Adrenal gland (tissue), 12 donors: ENCODE measurements around the gene LUC7L3. TPM values are rescaled to one million over a fixed set of nuclear protein-coding genes. Genes with fewer than 3 reads are reported as not detected.

Source experiments
- DNase-seq, 7 donors: peaks; one replicate each; pipeline ENCODE4 v3.0.0-alpha.2; 2019 to 2020
- H3K27ac ChIP-seq, 5 donors: fragments of 200-600 bp; sonication (generic) in 4 of 5; 1 replicate in 3 of 5; 2 replicates in 2 of 5; pipeline versions ENCODE4 v1.5.1 to v1.8.0; 2016 to 2020; ENCODE audit warnings: mild to moderate bottlenecking in 1 of 5
- H3K27me3 ChIP-seq: fragments of 200-600 bp; 2 replicates; pipeline ENCODE4 v1.8.0; 2021
- H3K36me3 ChIP-seq, 2 donors: fragments of 200-600 bp; replicated peaks in 1 of 2; 1 replicate in 1 of 2; 2 replicates in 1 of 2; pipeline versions ENCODE4 v1.5.1 to v1.8.0; 2018 to 2022
- H3K4me1 ChIP-seq, 2 donors: fragments of 200-600 bp; replicated peaks in 1 of 2; 1 replicate in 1 of 2; 2 replicates in 1 of 2; pipeline versions ENCODE4 v1.5.1 to v1.8.0; 2018 to 2021
- H3K4me3 ChIP-seq, 4 donors: fragments of 200-600 bp; sonication (generic) in 3 of 4; one replicate each; pipeline ENCODE4 v1.5.1; 2016 to 2018
- H3K9me3 ChIP-seq, 3 donors: fragments of 200-600 bp; sonication (generic) in 1 of 3; replicated peaks in 1 of 3; 1 replicate in 2 of 3; 2 replicates in 1 of 3; pipeline versions ENCODE4 v1.5.1 to v1.8.0; 2016 to 2021
- CTCF ChIP-seq, 6 experiments: fragments of 450-650 bp in 4 of 6; fragments of 200-600 bp in 2 of 6; sonication (generic) in 1 of 6; IDR thresholded peaks; 1 replicate in 5 of 6; 2 replicates in 1 of 6; pipeline versions ENCODE4 v1.5.1 to v1.8.0; 2016 to 2021; ENCODE audit warnings: antibody characterized with exemption in 6 of 6, mild to moderate bottlenecking in 2 of 6, moderate library complexity in 1 of 6
- POLR2A ChIP-seq, 2 donors: fragments of 450-650 bp; IDR thresholded peaks; one replicate each; pipeline ENCODE4 v1.6.1; 2017; ENCODE audit warnings: antibody characterized with exemption in 2 of 2, mild to moderate bottlenecking in 2 of 2, moderate library complexity in 1 of 2
- WGBS, 4 donors: extraction: QIAGEN DNeasy Blood & Tissue Kit in 2 of 4; methylation state at CpG; one replicate each; pipeline versions ENCODE4 v1.1.5 to v1.1.7; 2013 to 2017; 5-methylcytosine and 5-hydroxymethylcytosine counted together
- intact Hi-C, 2 donors: fragments of 100-400 bp; cut with DNase I; formaldehyde crosslinking; loops; one replicate each; pipeline versions ENCODE4 v1.14.1 to v1.15.0; 2022 to 2023
- polyA plus RNA-seq, 3 donors: library from polyadenylated mRNA; stranded (reverse); fragments of 200-250 nt in 2 of 3; fragments of 350-450 nt in 1 of 3; fragmentation: Illumina TruSeq in 1 of 3; extraction: RNeasy Lipid Tissue Mini Kit (QIAGEN cat#74804) in 1 of 3; gene quantifications; one replicate each; pipeline ENCODE4 v1.2.3, GENCODE V29; 2013 to 2014
- total RNA-seq, 9 donors: library from RNA; depleted of rRNA in 4 of 9; stranded (reverse); fragments of >200 nt in 4 of 9; fragments of 120-200 nt in 1 of 9; fragmentation: NEBNext Ultra II Directional in 1 of 9; extraction: Animal tissue kit (Norgen Biotek cat#: 25700) in 1 of 9; gene quantifications; one replicate each; pipeline versions ENCODE4 v1.1.0 to v1.2.4, GENCODE V29; 2013 to 2023
- donor health status: healthy with polysubstance abuse.
- donor health status: Bipolar disorder and iron deficiency.
- donor health status: DM: yes; HTN: yes; CAD: no.
- donor health status: DM: no; HTN: no; CAD: no.
- donor health status: DM: no; HTN: no; CAD: no.
- donor health status: DM: yes; HTN: yes; CAD: no.

LUC7L3 gene
- total and polyA plus RNA-seq, 12 donors: 16.1 to 248 (median 89.2) TPM

GRCh38 chr17:50771991-50772785 lies 52.8 kb downstream of the LUC7L3 start:
- Histone ChIP-seq H3K27me3 (no peaks in the 10 kb centered on the region), H3K36me3 (no peaks in the 10 kb centered on the region), H3K4me1 (no peaks in the 10 kb centered on the region), H3K9me3 (no peaks in the 10 kb centered on the region), H3K4me3 (no peak overlapping the region), H3K27ac (no peak overlapping the region)
- no peak for DNase-seq
- intact Hi-C loops: no loop called here
- WGBS, 4 donors: 76 to 88% (median 81%) methylated on average over 13 to 15 of the region's 15 CpGs
- TF ChIP-seq POLR2A (IDR thresholded peaks at IDR 0.05): no peak
- TF ChIP-seq CTCF (IDR thresholded peaks at IDR 0.05): no peak

- Histone ChIP-seq H3K4me3 (no peak overlapping the region), H3K27ac (no peak overlapping the region), H3K27me3 (no peaks in the 10 kb centered on the region), H3K36me3 (no peaks in the 10 kb centered on the region), H3K9me3 (no peaks in the 10 kb centered on the region), H3K4me1 (no peaks in the 10 kb centered on the region)
- TF ChIP-seq POLR2A (IDR thresholded peaks at IDR 0.05): no peak
- no peak for TF ChIP-seq CTCF (IDR thresholded peaks at IDR 0.05)
- no peak for DNase-seq
- WGBS, 4 donors: 82 to 84% (median 83%) methylated on average over 7 of the region's 7 CpGs
- intact Hi-C loops: no loop called here
These were observed 54.9 kb downstream of the LUC7L3 start for GRCh38 chr17:50774225-50774803.

GRCh38 chr17:50775926-50776325 lies 56.5 kb downstream of the LUC7L3 start:
- H3K36me3 ChIP-seq: no peaks in the 10 kb centered on the region
- TF ChIP-seq CTCF (IDR thresholded peaks at IDR 0.05): no peak
- TF ChIP-seq POLR2A (IDR thresholded peaks at IDR 0.05): no peak
- no peaks in the 10 kb centered on the region for H3K4me1 ChIP-seq
- intact Hi-C loops: no loop called here
- H3K27me3 ChIP-seq: no peaks in the 10 kb centered on the region
- no peak overlapping the region for H3K4me3 ChIP-seq
- DNase-seq: no peak
- WGBS, 4 donors: 86 to 97% (median 92%) methylated on average over 3 of the region's 3 CpGs
- no peaks in the 10 kb centered on the region for H3K9me3 ChIP-seq
- no peak overlapping the region for H3K27ac ChIP-seq

DNA sequence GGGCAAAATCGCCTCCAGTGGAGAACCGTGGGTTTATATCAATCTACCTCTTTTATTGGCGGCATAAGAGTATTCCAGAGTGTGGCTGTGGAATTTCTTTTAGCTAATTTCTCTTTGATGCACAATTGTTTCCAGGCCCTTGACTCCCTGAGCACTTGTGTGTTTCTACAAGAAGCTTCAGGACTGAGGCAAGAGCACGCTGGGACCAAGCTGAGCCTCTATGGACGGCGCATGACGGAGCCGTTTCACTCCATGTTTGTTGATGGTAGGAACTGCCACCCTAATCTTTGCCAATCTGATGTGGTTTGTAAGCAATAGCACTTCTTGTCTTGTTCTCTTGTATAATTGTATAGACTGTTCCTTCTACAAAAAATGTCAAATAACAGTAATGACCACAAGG lies 59.1 kb downstream of the LUC7L3 start:
- intact Hi-C loops: no loop called here
- no peak for TF ChIP-seq CTCF (IDR thresholded peaks at IDR 0.05)
- 87 to 92% (median 89%) methylated on average over 8 of the region's 8 CpGs for WGBS, 4 donors
- no peak for DNase-seq
- no peak overlapping the region for H3K4me3 ChIP-seq
- H3K9me3 ChIP-seq: no peaks in the 10 kb centered on the region
- no peaks in the 10 kb centered on the region for H3K36me3 ChIP-seq
- no peaks in the 10 kb centered on the region for H3K27me3 ChIP-seq
- no peak overlapping the region for H3K27ac ChIP-seq
- no peaks in the 10 kb centered on the region for H3K4me1 ChIP-seq
